Lower leg skin (tissue), 3 donors: ENCODE data around the gene SEMA6C.

ENCODE experiments used
- POLR2A ChIP-seq, 2 donors: fragments of 450-650 bp; IDR thresholded peaks; one replicate each; pipeline ENCODE4 v1.6.1; 2016 to 2017; ENCODE audit warnings: antibody characterized with exemption in 2 of 2, mild to moderate bottlenecking in 1 of 2, moderate library complexity in 1 of 2
- TF ChIP-seq, protein P1 (sequence below), 3 donors: fragments of 450-650 bp; IDR thresholded peaks; one replicate each; pipeline ENCODE4 v1.5.1; 2016; ENCODE audit warnings: antibody characterized with exemption in 3 of 3, mild to moderate bottlenecking in 3 of 3, moderate library complexity in 2 of 3

DNA sequence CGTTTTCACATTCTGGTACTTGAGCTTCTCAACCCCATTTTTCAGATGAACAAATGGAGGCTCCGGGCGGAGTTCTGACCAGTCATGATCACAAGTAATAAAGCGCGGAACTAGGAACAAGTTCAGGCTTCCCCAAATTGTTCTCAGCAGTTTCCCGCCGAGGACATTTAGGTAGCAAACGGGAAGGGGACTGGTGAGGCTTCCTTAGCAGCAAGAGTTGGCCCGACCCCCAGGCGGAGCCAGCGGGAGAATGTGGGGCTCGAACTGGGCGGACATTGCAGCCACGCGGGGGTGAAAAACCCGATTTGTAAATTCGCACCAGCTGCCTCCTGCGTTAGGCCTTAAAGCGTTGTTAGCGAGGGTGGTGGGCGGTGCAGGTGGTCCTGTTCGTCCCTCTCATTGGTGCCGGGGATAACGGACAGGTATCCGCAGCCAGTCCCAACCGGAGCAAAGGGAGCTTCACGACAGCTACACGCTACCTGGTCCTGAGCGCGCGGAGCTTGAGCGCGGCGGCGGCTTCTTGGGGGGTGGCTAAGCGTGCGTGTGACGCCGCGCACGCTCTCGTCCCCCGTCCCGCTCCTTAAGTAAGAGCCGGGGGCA is 15.3 kb downstream of the SEMA6C start:
- TF ChIP-seq, protein P1, sequence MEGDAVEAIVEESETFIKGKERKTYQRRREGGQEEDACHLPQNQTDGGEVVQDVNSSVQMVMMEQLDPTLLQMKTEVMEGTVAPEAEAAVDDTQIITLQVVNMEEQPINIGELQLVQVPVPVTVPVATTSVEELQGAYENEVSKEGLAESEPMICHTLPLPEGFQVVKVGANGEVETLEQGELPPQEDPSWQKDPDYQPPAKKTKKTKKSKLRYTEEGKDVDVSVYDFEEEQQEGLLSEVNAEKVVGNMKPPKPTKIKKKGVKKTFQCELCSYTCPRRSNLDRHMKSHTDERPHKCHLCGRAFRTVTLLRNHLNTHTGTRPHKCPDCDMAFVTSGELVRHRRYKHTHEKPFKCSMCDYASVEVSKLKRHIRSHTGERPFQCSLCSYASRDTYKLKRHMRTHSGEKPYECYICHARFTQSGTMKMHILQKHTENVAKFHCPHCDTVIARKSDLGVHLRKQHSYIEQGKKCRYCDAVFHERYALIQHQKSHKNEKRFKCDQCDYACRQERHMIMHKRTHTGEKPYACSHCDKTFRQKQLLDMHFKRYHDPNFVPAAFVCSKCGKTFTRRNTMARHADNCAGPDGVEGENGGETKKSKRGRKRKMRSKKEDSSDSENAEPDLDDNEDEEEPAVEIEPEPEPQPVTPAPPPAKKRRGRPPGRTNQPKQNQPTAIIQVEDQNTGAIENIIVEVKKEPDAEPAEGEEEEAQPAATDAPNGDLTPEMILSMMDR (IDR thresholded peaks at IDR 0.05) = no peak
- no peak for TF ChIP-seq POLR2A (IDR thresholded peaks at IDR 0.05)
